Karpas-422 (cell line): Measurements from ENCODE around the gene MAGI2. TPM values are rescaled to one million over a fixed set of nuclear protein-coding genes. Genes with fewer than 3 reads are reported as not detected.

Experiments
- DNase-seq: peaks from one replicate; pipeline ENCODE4 v3.0.0-alpha.2; 2015
- H2AFZ ChIP-seq: fragments of 200-600 bp; sonication (generic); 2 replicates; pipeline ENCODE4 v1.6.1; 2014; ENCODE audit warnings: antibody characterized with exemption, low read length, mixed read lengths
- H3K27ac ChIP-seq: fragments of 200-600 bp; sonication (generic); 2 replicates; pipeline ENCODE4 v1.5.1; 2014; ENCODE audit warnings: mild to moderate bottlenecking, low read length, moderate library complexity
- H3K27me3 ChIP-seq: fragments of 200-600 bp; sonication (generic); 2 replicates; pipeline ENCODE4 v1.6.1; 2014; ENCODE audit warnings: low read length, mixed read lengths
- H3K36me3 ChIP-seq: fragments of 200-600 bp; sonication (generic); 2 replicates; pipeline ENCODE4 v1.6.1; 2014; ENCODE audit warnings: low read length, mixed read lengths; ENCODE audit not compliant: insufficient read depth
- H3K4me1 ChIP-seq: fragments of 200-600 bp; sonication (generic); 2 replicates; pipeline ENCODE4 v1.6.1; 2014; ENCODE audit warnings: mild to moderate bottlenecking, low read length, mixed read lengths
- H3K4me2 ChIP-seq: fragments of 200-600 bp; sonication (generic); 2 replicates; pipeline ENCODE4 v1.6.1; 2014; ENCODE audit warnings: low read length, low read depth, mild to moderate bottlenecking; ENCODE audit not compliant: poor library complexity, severe bottlenecking
- H3K4me3 ChIP-seq: fragments of 200-600 bp; sonication (generic); 2 replicates; pipeline ENCODE4 v1.5.1; 2014; ENCODE audit warnings: mild to moderate bottlenecking, antibody characterized with exemption, low read length, mixed read lengths
- H3K79me2 ChIP-seq: fragments of 200-600 bp; sonication (generic); 2 replicates; pipeline ENCODE4 v1.6.1; 2014; ENCODE audit warnings: mild to moderate bottlenecking, low read length, mixed read lengths
- H3K9ac ChIP-seq: fragments of 200-600 bp; sonication (generic); 2 replicates; pipeline ENCODE4 v1.6.0; 2014; ENCODE audit warnings: low read length
- H3K9me2 ChIP-seq: fragments of 200-600 bp; sonication (generic), shearing (Covaris generic); replicated peaks from 2 replicates; pipeline ENCODE4 v1.6.0; 2014; ENCODE audit warnings: mild to moderate bottlenecking, low read length, moderate library complexity; ENCODE audit not compliant: insufficient read depth
- H3K9me3 ChIP-seq: fragments of 300-700, 200-600 bp; sonication (generic); 2 replicates; pipeline ENCODE4 v1.6.1; 2014; ENCODE audit warnings: low read length, mixed read lengths
- H4K20me1 ChIP-seq: fragments of 200-600 bp; sonication (generic); 2 replicates; pipeline ENCODE4 v1.6.1; 2014; ENCODE audit warnings: mild to moderate bottlenecking, antibody characterized with exemption, low read length, low read depth; ENCODE audit not compliant: insufficient read depth
- total RNA-seq: library from RNA; depleted of rRNA; stranded (reverse); fragments of >200 nt; shearing (Covaris generic); gene quantifications from 2 replicates; pipeline ENCODE4 v1.2.3, GENCODE V29; 2014; ENCODE audit warnings: low replicate concordance

Gene MAGI2
- total RNA-seq, 1 experiment from 2014 or later, result 0.93 TPM

DNA sequence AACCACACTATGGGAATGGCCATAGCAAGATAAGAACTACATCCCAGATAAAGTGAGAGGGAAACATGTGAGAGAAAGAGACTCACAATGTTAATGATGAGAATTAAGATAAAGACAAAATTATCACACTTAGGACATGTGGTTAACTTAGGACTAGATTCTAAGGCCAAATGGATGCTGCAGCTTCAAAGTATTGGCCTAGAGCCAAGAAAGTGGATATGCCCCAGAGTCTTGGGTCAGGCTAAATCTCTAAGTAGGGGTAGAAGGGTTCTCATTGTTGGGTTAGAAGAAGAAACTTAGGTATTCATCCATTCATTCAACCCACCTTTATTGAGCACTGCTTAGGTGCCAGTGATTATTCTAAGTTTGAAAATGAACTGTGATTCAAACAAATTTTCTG, 836.9 kb downstream of the MAGI2 start:
- no peak overlapping the region for H3K4me2 ChIP-seq
- H2AFZ ChIP-seq, result no peak overlapping the region
- H3K4me1 ChIP-seq, result no peaks in the 10 kb centered on the region
- no peak for DNase-seq
- no peaks in the 10 kb centered on the region for H3K79me2 ChIP-seq
- no peaks in the 10 kb centered on the region for H4K20me1 ChIP-seq
- no peak overlapping the region for H3K9ac ChIP-seq
- no peak overlapping the region for H3K27ac ChIP-seq
- no peaks in the 10 kb centered on the region for H3K9me3 ChIP-seq
- H3K36me3 ChIP-seq, result no peaks in the 10 kb centered on the region
- no peak overlapping the region for H3K4me3 ChIP-seq
- H3K9me2 ChIP-seq, result no peaks in the 10 kb centered on the region
- H3K27me3 ChIP-seq, result no peaks in the 10 kb centered on the region

DNA sequence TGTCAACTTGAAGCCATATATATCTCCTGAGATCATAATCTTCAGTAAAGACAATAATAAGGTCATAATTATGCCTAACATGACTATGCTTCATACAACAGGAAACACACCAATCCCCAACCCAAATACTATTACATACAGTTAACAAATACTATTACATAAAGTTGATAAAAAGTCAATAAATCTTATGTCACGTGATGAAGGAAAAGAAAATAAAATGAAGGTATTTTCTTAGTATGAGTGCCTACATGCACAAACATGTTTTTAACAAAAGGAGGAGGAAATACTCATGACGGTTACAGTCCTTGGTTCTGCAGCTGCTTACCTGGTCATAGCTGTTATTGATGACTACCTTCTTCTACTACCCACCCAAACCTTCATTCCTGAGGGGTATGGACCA, 844.2 kb downstream of the MAGI2 start:
- no peak overlapping the region for H2AFZ ChIP-seq
- DNase-seq, result no peak
- no peak overlapping the region for H3K9ac ChIP-seq
- H4K20me1 ChIP-seq, result no peaks in the 10 kb centered on the region
- H3K4me2 ChIP-seq, result no peak overlapping the region
- H3K4me1 ChIP-seq, result no peaks in the 10 kb centered on the region
- H3K4me3 ChIP-seq, result no peak overlapping the region
- no peaks in the 10 kb centered on the region for H3K9me3 ChIP-seq
- H3K9me2 ChIP-seq, result no peaks in the 10 kb centered on the region
- H3K36me3 ChIP-seq, result no peaks in the 10 kb centered on the region
- no peaks in the 10 kb centered on the region for H3K79me2 ChIP-seq
- H3K27me3 ChIP-seq, result no peaks in the 10 kb centered on the region
- H3K27ac ChIP-seq, result no peak overlapping the region

DNA sequence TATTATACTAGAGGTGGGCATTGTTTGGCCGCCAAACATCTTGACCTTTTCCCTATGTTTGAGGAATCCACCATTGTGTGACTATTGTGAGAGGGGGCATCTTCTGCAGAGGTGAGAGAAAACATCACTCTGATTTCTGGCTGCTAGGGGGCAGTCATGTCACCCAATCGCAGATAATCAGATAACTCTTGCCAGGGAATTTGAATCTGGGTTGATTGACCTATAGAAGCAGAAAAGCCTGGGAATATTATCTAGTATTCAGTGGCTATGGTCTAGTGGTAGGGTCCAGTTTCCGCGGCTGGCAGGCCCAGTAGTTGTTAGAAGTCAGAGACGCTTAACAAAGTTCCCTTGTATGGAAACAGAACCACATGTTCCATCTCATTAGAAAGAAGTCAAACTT, 846.4 kb downstream of the MAGI2 start:
- no peak overlapping the region for H3K9ac ChIP-seq
- no peaks in the 10 kb centered on the region for H3K79me2 ChIP-seq
- H2AFZ ChIP-seq, result no peak overlapping the region
- H3K9me3 ChIP-seq, result no peaks in the 10 kb centered on the region
- no peak overlapping the region for H3K27ac ChIP-seq
- no peak overlapping the region for H3K4me2 ChIP-seq
- DNase-seq, result peak; percentile 49
- no peaks in the 10 kb centered on the region for H3K9me2 ChIP-seq
- no peaks in the 10 kb centered on the region for H3K27me3 ChIP-seq
- H4K20me1 ChIP-seq, result no peaks in the 10 kb centered on the region
- no peaks in the 10 kb centered on the region for H3K4me1 ChIP-seq
- no peak overlapping the region for H3K4me3 ChIP-seq
- no peaks in the 10 kb centered on the region for H3K36me3 ChIP-seq

DNA sequence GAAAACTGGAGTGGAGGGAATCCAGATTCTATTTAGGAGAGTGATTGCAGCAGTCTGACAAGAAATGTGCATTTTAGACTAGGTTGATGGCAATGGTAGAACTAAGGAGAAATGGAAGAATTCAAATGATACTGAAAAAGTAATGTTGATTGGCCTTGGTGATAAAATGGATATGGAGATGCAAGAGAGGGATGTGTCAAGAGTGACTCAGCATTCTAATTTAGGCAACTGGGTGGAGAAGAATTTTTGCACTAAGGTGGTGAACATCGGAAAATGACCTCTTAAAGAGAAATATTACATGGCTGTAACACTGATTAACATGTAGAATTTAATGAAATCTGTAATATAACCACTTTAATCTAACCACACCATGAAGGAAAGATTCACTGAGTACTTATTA, 848.3 kb downstream of the MAGI2 start:
- Histone ChIP-seq H4K20me1 (no peaks in the 10 kb centered on the region), H3K4me2 (no peak overlapping the region), H3K36me3 (no peaks in the 10 kb centered on the region), H3K4me3 (no peak overlapping the region), H3K9ac (no peak overlapping the region), H3K9me2 (no peaks in the 10 kb centered on the region), H2AFZ (no peak overlapping the region), H3K79me2 (no peaks in the 10 kb centered on the region), H3K27me3 (no peaks in the 10 kb centered on the region), H3K27ac (no peak overlapping the region), H3K4me1 (no peaks in the 10 kb centered on the region), H3K9me3 (no peaks in the 10 kb centered on the region)
- no peak for DNase-seq

DNA sequence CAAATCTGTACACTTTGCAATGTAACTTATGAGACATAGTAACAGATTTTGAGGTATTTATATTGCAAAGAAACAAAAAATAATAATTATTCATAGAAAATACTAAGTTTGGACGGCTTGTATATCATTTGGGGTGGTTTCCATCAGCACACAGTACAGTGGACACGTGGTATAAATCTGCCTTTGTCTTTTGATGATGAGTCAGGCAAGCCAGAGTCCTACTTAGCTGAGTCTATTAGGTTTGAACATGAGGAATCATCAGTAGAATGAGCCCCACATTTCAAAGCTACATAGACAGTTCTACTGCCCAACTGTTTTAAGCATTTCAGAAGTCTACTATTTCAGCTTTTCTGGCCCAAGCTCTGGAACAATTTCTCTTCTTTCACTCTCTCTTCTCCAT, 851.7 kb downstream of the MAGI2 start:
- H4K20me1 ChIP-seq, result no peaks in the 10 kb centered on the region
- no peaks in the 10 kb centered on the region; the same call in 1 of the 2 replicates for H3K9me2 ChIP-seq
- no peak overlapping the region for H3K4me2 ChIP-seq
- no peaks in the 10 kb centered on the region for H3K9me3 ChIP-seq
- H3K4me3 ChIP-seq, result no peak overlapping the region
- no peaks in the 10 kb centered on the region for H3K4me1 ChIP-seq
- no peak overlapping the region for H3K9ac ChIP-seq
- no peak for DNase-seq
- no peaks in the 10 kb centered on the region for H3K36me3 ChIP-seq
- no peaks in the 10 kb centered on the region for H3K79me2 ChIP-seq
- no peaks in the 10 kb centered on the region for H3K27me3 ChIP-seq
- H2AFZ ChIP-seq, result no peak overlapping the region
- H3K27ac ChIP-seq, result no peak overlapping the region

DNA sequence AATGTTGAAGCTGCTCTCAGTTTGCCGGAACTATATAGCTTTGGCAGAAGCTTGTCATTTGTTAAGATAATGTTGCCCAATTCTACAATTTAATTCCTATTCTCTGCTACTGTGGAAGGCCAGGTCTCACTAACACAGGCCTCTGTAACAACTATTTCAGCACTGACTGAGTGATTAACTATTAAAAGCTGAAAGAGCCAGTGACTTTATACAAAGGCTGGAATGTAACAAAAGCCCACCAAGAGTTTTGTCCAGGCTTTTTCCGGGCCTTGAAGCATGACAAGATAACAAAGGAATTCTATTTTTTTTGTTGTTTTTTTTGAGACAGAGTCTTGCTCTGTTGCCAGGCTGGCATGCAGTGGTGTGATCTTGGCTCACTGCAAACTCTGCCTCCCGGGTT, 859.3 kb downstream of the MAGI2 start:
- Histone ChIP-seq H3K4me1 (no peaks in the 10 kb centered on the region), H3K4me3 (no peak overlapping the region), H4K20me1 (no peaks in the 10 kb centered on the region), H3K36me3 (no peaks in the 10 kb centered on the region), H3K9me3 (no peaks in the 10 kb centered on the region), H2AFZ (no peak overlapping the region), H3K4me2 (no peak overlapping the region), H3K9me2 (no peaks in the 10 kb centered on the region; the same call in 1 of the 2 replicates), H3K27ac (no peak overlapping the region), H3K79me2 (no peaks in the 10 kb centered on the region), H3K27me3 (no peaks in the 10 kb centered on the region), H3K9ac (no peak overlapping the region)
- no peak for DNase-seq

DNA sequence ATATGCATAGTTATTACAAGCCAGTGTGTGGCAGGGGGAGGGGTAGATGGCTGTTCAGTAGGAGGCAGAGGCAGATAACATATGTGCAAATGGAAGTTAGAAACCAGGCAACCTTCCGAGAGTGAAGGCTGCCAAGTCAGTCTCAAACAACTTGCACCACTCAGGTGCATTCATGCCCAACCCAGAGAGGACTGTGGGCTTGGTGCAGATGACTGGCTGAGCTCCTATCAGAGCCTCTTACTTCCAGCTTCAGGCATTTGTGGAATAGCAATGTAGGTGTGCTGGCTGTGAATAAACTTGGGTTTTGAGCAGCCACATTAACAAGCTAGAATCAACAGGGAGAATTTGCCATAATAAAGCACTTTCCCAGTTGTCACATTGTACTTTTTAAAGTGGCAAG, 865.1 kb downstream of the MAGI2 start:
- H3K27me3 ChIP-seq, result no peaks in the 10 kb centered on the region
- no peak overlapping the region for H3K27ac ChIP-seq
- no peaks in the 10 kb centered on the region for H3K36me3 ChIP-seq
- no peak for DNase-seq
- H3K79me2 ChIP-seq, result no peaks in the 10 kb centered on the region
- H3K4me3 ChIP-seq, result no peak overlapping the region
- H4K20me1 ChIP-seq, result no peaks in the 10 kb centered on the region
- no peak overlapping the region for H2AFZ ChIP-seq
- no peaks in the 10 kb centered on the region for H3K9me2 ChIP-seq
- H3K9ac ChIP-seq, result no peak overlapping the region
- no peaks in the 10 kb centered on the region for H3K4me1 ChIP-seq
- H3K4me2 ChIP-seq, result no peak overlapping the region
- no peaks in the 10 kb centered on the region for H3K9me3 ChIP-seq

DNA sequence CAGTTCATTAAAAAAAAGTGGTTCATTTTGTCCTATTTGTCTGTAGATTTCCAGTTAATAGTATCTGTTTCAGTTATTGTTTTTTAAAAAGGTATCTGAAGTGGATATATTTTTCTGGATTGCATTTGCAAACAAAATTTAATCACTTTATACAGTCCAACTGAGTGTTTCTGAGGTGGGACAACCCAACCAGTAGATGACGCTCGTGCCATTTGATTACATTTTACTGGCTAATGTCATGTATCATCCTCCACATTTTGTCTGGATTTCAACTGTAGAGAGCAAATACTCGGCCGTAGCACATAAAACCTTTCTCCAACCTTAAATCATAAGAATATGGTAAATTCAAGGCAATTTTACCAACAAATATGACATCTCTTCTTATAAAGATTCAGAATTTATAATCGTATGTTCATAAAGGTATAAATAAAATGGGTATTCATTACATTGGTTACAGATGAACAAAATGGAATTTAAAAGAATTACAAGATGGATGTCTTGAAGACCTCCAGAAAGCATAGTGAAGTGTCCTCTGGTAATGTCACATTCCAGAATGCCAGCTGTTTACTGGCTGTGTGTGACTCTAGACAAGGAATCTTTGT, 865.9 kb downstream of the MAGI2 start:
- no peak overlapping the region for H3K27ac ChIP-seq
- no peak overlapping the region for H2AFZ ChIP-seq
- H3K9ac ChIP-seq, result no peak overlapping the region
- no peaks in the 10 kb centered on the region for H4K20me1 ChIP-seq
- H3K9me2 ChIP-seq, result no peaks in the 10 kb centered on the region
- H3K27me3 ChIP-seq, result no peaks in the 10 kb centered on the region
- H3K36me3 ChIP-seq, result no peaks in the 10 kb centered on the region
- no peak overlapping the region for H3K4me3 ChIP-seq
- no peaks in the 10 kb centered on the region for H3K79me2 ChIP-seq
- peak; percentile 70 for DNase-seq
- no peaks in the 10 kb centered on the region for H3K9me3 ChIP-seq
- no peaks in the 10 kb centered on the region for H3K4me1 ChIP-seq
- H3K4me2 ChIP-seq, result no peak overlapping the region

DNA sequence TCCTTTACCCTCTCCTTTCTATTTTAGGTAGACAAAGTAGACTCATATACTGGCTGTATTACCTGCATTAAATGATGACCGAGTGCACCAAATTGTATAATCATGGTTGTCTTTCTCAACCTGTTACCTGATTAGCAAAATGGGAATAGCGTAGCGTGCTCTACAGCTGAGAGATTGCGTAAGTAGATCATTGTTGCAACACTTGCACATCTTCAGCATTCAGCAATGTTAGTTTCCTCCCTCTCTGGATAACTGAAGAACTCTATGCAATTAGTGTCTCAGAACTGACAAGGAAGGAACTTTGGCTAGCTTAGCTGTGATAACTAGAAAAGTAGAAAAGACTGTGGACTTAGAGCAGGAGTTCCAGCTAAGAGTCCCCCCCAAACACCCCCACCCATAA, 867.5 kb downstream of the MAGI2 start:
- DNase-seq, result no peak
- Histone ChIP-seq H3K36me3 (no peaks in the 10 kb centered on the region), H3K4me3 (no peak overlapping the region), H3K9me3 (no peaks in the 10 kb centered on the region), H3K9ac (no peak overlapping the region), H3K79me2 (no peaks in the 10 kb centered on the region), H3K27me3 (no peaks in the 10 kb centered on the region), H4K20me1 (no peaks in the 10 kb centered on the region), H3K4me2 (no peak overlapping the region), H3K27ac (no peak overlapping the region), H2AFZ (no peak overlapping the region), H3K4me1 (no peaks in the 10 kb centered on the region), H3K9me2 (no peaks in the 10 kb centered on the region)
